GM12878 (cell line): ENCODE data around the gene EPHA8. TPM values are rescaled to one million over a fixed set of nuclear protein-coding genes. Genes with fewer than 3 reads are reported as not detected.

Experiments
- ATAC-seq: fragments of 200-7000 bp; cut with Tn5 transposase; 3 replicates; pipeline ENCODE4 v1.9.1; 2020; ENCODE audit warnings: mild to moderate bottlenecking, moderate library complexity
- BruUV-seq: library from RNA; stranded (reverse); fragments of 400-500 nt; replicated peaks from 2 replicates; lab custom pipeline; 2021; lab: Mats Ljungman, UMichigan
- CTCF ChIA-PET: fragments of 300-600 bp; sonication (Branson Sonifier 250); formaldehyde crosslinking; extraction: SDS; loops from one replicate; lab custom pipeline; 2021; ENCODE audit warnings: inconsistent platforms; lab: Yijun Ruan, JAX
- POLR2A ChIA-PET: fragments of 350-600 bp; formaldehyde crosslinking; extraction: SDS; loops from one replicate; lab custom pipeline; 2021; ENCODE audit warnings: inconsistent platforms; lab: Charles Lee
- RAD21 ChIA-PET: fragments of 300-600 bp; sonication (Branson Sonifier 250); formaldehyde crosslinking; loops from one replicate; lab custom pipeline; 2023; ENCODE audit warnings: antibody characterized with exemption; ENCODE audit not compliant: unreplicated experiment; lab: Charles Lee
- SMC1A ChIA-PET: fragments of 300-600 bp; sonication (Branson Sonifier 250); formaldehyde crosslinking; loops from one replicate; lab custom pipeline; 2023; ENCODE audit not compliant: unreplicated experiment, uncharacterized antibody; lab: Charles Lee
- DNase-seq: peaks from one replicate; pipeline ENCODE4 v3.0.0-alpha.2; 2011; ENCODE audit warnings: low read depth, low spot score
- FAIRE-seq: peaks from 3 replicates; lab custom pipeline; 2011; peaks lifted over from hg19 to GRCh38; lab: Jason Lieb, UNC
- H2AFZ ChIP-seq: 2 replicates; pipeline ENCODE4 v1.6.0; 2011; ENCODE audit warnings: low read depth, low read length, control low read depth; ENCODE audit not compliant: control insufficient read depth
- H3K27ac ChIP-seq: 2 replicates; pipeline ENCODE4 v1.5.1; 2011; ENCODE audit warnings: control low read depth; ENCODE audit not compliant: control insufficient read depth, insufficient read depth
- H3K27me3 ChIP-seq, 2 experiments: replicated peaks in 1 of 2; 2 replicates each; pipeline versions ENCODE4 v1.6.0 to v1.6.1; 2011; ENCODE audit warnings: low read length in 1 of 2; ENCODE audit not compliant: control insufficient read depth in 2 of 2, insufficient read depth in 2 of 2
- H3K36me3 ChIP-seq, 2 experiments: 2 replicates each; pipeline ENCODE4 v1.5.1; 2011; ENCODE audit warnings: low read length in 1 of 2; ENCODE audit not compliant: control insufficient read depth in 2 of 2, insufficient read depth in 2 of 2
- H3K4me1 ChIP-seq: 2 replicates; pipeline ENCODE4 v1.6.1; 2011; ENCODE audit warnings: mild to moderate bottlenecking, low read length, moderate library complexity, mixed read lengths; ENCODE audit not compliant: control insufficient read depth, insufficient read depth
- H3K4me2 ChIP-seq: 2 replicates; pipeline ENCODE4 v1.6.0; 2011; ENCODE audit warnings: control low read depth; ENCODE audit not compliant: control insufficient read depth, insufficient read depth
- H3K4me3 ChIP-seq: fragments of 200-600 bp; sonication (generic); 2 replicates; pipeline ENCODE4 v1.5.1; 2016
- H3K79me2 ChIP-seq: 2 replicates; pipeline ENCODE4 v1.6.0; 2011; ENCODE audit warnings: low read length; ENCODE audit not compliant: control insufficient read depth, insufficient read depth
- H3K9ac ChIP-seq: 2 replicates; pipeline ENCODE4 v1.8.0; 2011; ENCODE audit warnings: low read length, control low read depth, mixed read lengths; ENCODE audit not compliant: control insufficient read depth, insufficient read depth
- H3K9me3 ChIP-seq: replicated peaks from 3 replicates; pipeline ENCODE4 v1.5.1; 2011; ENCODE audit warnings: mild to moderate bottlenecking, low read length; ENCODE audit not compliant: control insufficient read depth, insufficient read depth
- H4K20me1 ChIP-seq: 2 replicates; pipeline ENCODE4 v1.6.0; 2011; ENCODE audit not compliant: control insufficient read depth, insufficient read depth
- CREB1 ChIP-seq: IDR thresholded peaks from 2 replicates; pipeline ENCODE4 v1.6.1; 2012; ENCODE audit warnings: low read depth, mild to moderate bottlenecking, inconsistent platforms
- POLR2AphosphoS5 ChIP-seq: IDR thresholded peaks from 2 replicates; pipeline ENCODE4 v1.6.1; 2011; ENCODE audit warnings: mild to moderate bottlenecking, low read length, inconsistent platforms
- ZBTB40 ChIP-seq: fragments of 450-650 bp; IDR thresholded peaks from 2 replicates; pipeline ENCODE4 v1.6.1; 2016; ENCODE audit warnings: mild to moderate bottlenecking, moderate library complexity, borderline replicate concordance
- WGBS: methylation state at CpG from one replicate; pipeline ENCODE4 v1.1.6; 2016; ENCODE audit warnings: low lambda C conversion rate; ENCODE audit not compliant: insufficient replicate concordance, insufficient coverage; ENCODE audit errors: missing lambda C conversion rate; 5-methylcytosine and 5-hydroxymethylcytosine counted together
- in situ Hi-C: fragments of 300-500 bp; cut with MboI; formaldehyde crosslinking; loops from 9 replicates; pipeline ENCODE4 v1.14.3; 2018; ENCODE audit warnings: mixed read lengths
- intact Hi-C: fragments of 100-400 bp; cut with micrococcal nuclease; formaldehyde crosslinking; loops from one replicate; pipeline ENCODE4 v1.14.2; 2022; ENCODE audit not compliant: unreplicated experiment
- polyA plus RNA-seq, 11 experiments: library from polyadenylated mRNA; depleted of rRNA in 4 of 11; unstranded in 6 of 11; stranded (reverse) in 5 of 11; fragments of >200 nt; fragmentation: Nextera tagmentation in 4 of 11; fragmentation: Illumina TruSeq in 1 of 11; extraction: Ambion mirVana in 4 of 11; extraction: Trizol in 1 of 11; gene quantifications; 1 replicate in 1 of 11; 2 replicates in 10 of 11; pipeline versions ENCODE4 v1.2.1 to v1.2.3, GENCODE V29; 2011 to 2016; ENCODE audit warnings: inconsistent platforms in 2 of 11, missing spikeins in 2 of 11, low read depth in 1 of 11
- total RNA-seq, 4 experiments: library from RNA; depleted of rRNA in 3 of 4; stranded (reverse); fragments of >200 nt in 3 of 4; fragmentation: Illumina TruSeq in 1 of 4; extraction: Trizol in 1 of 4; gene quantifications; 2 replicates each; pipeline versions ENCODE4 v1.2.1 to v1.2.3, GENCODE V29; 2013 to 2021
- TF ChIP-seq, protein P1 (sequence below): fragments of 450-650 bp; conservative IDR thresholded peaks from 2 replicates; pipeline ENCODE4 v1.6.1; 2017; ENCODE audit warnings: mild to moderate bottlenecking, moderate library complexity
- TF ChIP-seq, protein P2 (sequence below): fragments of 450-650 bp; IDR thresholded peaks from 2 replicates; pipeline ENCODE4 v1.6.1; 2017; ENCODE audit warnings: borderline replicate concordance

The EPHA8 gene
- total and polyA plus RNA-seq, 10 of the 15 experiments (the other 5 are each of a cell fraction or from before 2014, with no cell fraction given): not detected

GRCh38 chr1:22584001-22584562 is 20.8 kb downstream of the EPHA8 start:
- Histone ChIP-seq H3K27ac (no peak overlapping the region), H3K36me3 (no peaks in the 10 kb centered on the region), H3K79me2 (no peaks in the 10 kb centered on the region), H3K9me3 (no peaks in the 10 kb centered on the region; the same call in 2 of the 3 replicates), H3K4me1 (no peaks in the 10 kb centered on the region), H3K27me3 (no peaks in the 10 kb centered on the region; a peak in 1 of 4 replicates), H3K9ac (no peak overlapping the region), H3K4me3 (no peak overlapping the region), H4K20me1 (no peaks in the 10 kb centered on the region), H2AFZ (no peak overlapping the region), H3K4me2 (no peak overlapping the region)
- in situ Hi-C loops: no loop called here
- CTCF ChIA-PET: interaction anchor here (0.5 kb wide), 1 partner anchor 931 kb away, joined by 3 read pairs; no protein-coding TSS in a partner anchor
- TF ChIP-seq, protein P1, sequence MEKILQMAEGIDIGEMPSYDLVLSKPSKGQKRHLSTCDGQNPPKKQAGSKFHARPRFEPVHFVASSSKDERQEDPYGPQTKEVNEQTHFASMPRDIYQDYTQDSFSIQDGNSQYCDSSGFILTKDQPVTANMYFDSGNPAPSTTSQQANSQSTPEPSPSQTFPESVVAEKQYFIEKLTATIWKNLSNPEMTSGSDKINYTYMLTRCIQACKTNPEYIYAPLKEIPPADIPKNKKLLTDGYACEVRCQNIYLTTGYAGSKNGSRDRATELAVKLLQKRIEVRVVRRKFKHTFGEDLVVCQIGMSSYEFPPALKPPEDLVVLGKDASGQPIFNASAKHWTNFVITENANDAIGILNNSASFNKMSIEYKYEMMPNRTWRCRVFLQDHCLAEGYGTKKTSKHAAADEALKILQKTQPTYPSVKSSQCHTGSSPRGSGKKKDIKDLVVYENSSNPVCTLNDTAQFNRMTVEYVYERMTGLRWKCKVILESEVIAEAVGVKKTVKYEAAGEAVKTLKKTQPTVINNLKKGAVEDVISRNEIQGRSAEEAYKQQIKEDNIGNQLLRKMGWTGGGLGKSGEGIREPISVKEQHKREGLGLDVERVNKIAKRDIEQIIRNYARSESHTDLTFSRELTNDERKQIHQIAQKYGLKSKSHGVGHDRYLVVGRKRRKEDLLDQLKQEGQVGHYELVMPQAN: no peak
- TF ChIP-seq ZBTB40: no peak
- TF ChIP-seq CREB1: no peak
- no peak for TF ChIP-seq POLR2AphosphoS5
- TF ChIP-seq, protein P2, sequence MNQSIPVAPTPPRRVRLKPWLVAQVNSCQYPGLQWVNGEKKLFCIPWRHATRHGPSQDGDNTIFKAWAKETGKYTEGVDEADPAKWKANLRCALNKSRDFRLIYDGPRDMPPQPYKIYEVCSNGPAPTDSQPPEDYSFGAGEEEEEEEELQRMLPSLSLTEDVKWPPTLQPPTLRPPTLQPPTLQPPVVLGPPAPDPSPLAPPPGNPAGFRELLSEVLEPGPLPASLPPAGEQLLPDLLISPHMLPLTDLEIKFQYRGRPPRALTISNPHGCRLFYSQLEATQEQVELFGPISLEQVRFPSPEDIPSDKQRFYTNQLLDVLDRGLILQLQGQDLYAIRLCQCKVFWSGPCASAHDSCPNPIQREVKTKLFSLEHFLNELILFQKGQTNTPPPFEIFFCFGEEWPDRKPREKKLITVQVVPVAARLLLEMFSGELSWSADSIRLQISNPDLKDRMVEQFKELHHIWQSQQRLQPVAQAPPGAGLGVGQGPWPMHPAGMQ: no peak
- no TSS peak for BruUV-seq
- no peak for ATAC-seq
- SMC1A ChIA-PET: no interaction called here
- RAD21 ChIA-PET: no interaction called here
- POLR2A ChIA-PET: no interaction called here
- DNase-seq: no peak
- no peak for FAIRE-seq
- 18% methylated on average over 10 of the region's 10 CpGs for WGBS
- intact Hi-C loops: no loop called here
